HCT116 (cell line): ENCODE data around the gene ACTN3. TPM values are rescaled to one million over a fixed set of nuclear protein-coding genes. Genes with fewer than 3 reads are reported as not detected.

Source experiments
- ATAC-seq: fragments of 200-7000 bp; cut with Tn5 transposase; 2 replicates; pipeline ENCODE4 v1.9.1; 2020; ENCODE audit warnings: mild to moderate bottlenecking, moderate library complexity
- BruUV-seq: library from RNA; stranded (reverse); fragments of 400-500 nt; replicated peaks from 2 replicates; lab custom pipeline; 2021; lab: Mats Ljungman, UMichigan
- CTCF ChIA-PET: fragments of 300-600 bp; sonication (Branson Sonifier 250); formaldehyde crosslinking; loops from one replicate; lab custom pipeline; 2021; ENCODE audit warnings: antibody characterized with exemption; lab: Charles Lee
- POLR2A ChIA-PET: fragments of 300-600, 350-600 bp; sonication (Branson Sonifier 250); formaldehyde crosslinking; loops from one replicate; lab custom pipeline; 2021; ENCODE audit warnings: antibody characterized with exemption; lab: Charles Lee
- RAD21 ChIA-PET, 2 experiments: fragments of 300-600 bp; sonication (Branson Sonifier 250); formaldehyde crosslinking; loops; one replicate each; lab custom pipeline; 2023; ENCODE audit warnings: low total read pairs in 2 of 2; ENCODE audit not compliant: uncharacterized antibody in 2 of 2, unreplicated experiment in 2 of 2, low non-redundant PET in 1 of 2; lab: Charles Lee
- DNase-seq: peaks from one replicate; pipeline ENCODE4 v3.0.0-alpha.2; 2010; ENCODE audit warnings: low read depth, low spot score
- H2AFZ ChIP-seq: fragments of 200-600 bp; shearing (Covaris generic), sonication (generic); 2 replicates; pipeline ENCODE4 v1.6.1; 2017; ENCODE audit warnings: low read depth, mixed run types, mixed read lengths, antibody characterized with exemption, low read length; ENCODE audit not compliant: poor library complexity, severe bottlenecking
- H3K27ac ChIP-seq: 2 replicates; pipeline ENCODE4 v1.5.1; 2012; ENCODE audit warnings: low read depth, low read length
- H3K27me3 ChIP-seq: fragments of 200-600 bp; sonication (generic); 2 replicates; pipeline ENCODE4 v1.6.1; 2016; ENCODE audit warnings: mixed run types, low read length, mixed read lengths; ENCODE audit not compliant: insufficient read depth
- H3K36me3 ChIP-seq, 2 experiments: fragments of 200-500 bp in 1 of 2; fragments of 200-600 bp in 1 of 2; sonication (Bioruptor generic) in 1 of 2; sonication (generic) in 1 of 2; 2 replicates each; pipeline versions ENCODE4 v1.5.1 to v1.6.1; 2014 to 2016; ENCODE audit warnings: low read length in 2 of 2, inconsistent platforms in 1 of 2, mixed read lengths in 1 of 2, mixed run types in 1 of 2; ENCODE audit not compliant: insufficient read depth in 2 of 2, control insufficient read depth in 1 of 2
- H3K4me1 ChIP-seq, 2 experiments: fragments of 200-600 bp in 1 of 2; sonication (generic) in 1 of 2; 2 replicates each; pipeline versions ENCODE4 v1.5.1 to v1.6.1; 2012 to 2017; ENCODE audit warnings: low read length in 2 of 2, inconsistent platforms in 1 of 2, mild to moderate bottlenecking in 1 of 2, mixed read lengths in 1 of 2, mixed run types in 1 of 2, moderate library complexity in 1 of 2; ENCODE audit not compliant: insufficient read depth in 2 of 2, control insufficient read depth in 1 of 2
- H3K4me2 ChIP-seq: fragments of 200-600 bp; sonication (generic); 2 replicates; pipeline ENCODE4 v1.6.1; 2017; ENCODE audit warnings: mixed run types, low read length, mixed read lengths
- H3K4me3 ChIP-seq, 2 experiments: fragments of 200-600 bp in 1 of 2; sonication (generic) in 1 of 2; replicated peaks in 1 of 2; 2 replicates each; pipeline ENCODE4 v1.5.1; 2011 to 2016; ENCODE audit warnings: low read length in 2 of 2, control low read depth in 1 of 2, low read depth in 1 of 2, mild to moderate bottlenecking in 1 of 2, mixed read lengths in 1 of 2, mixed run types in 1 of 2
- H3K79me2 ChIP-seq: fragments of 200-600 bp; sonication (generic); 2 replicates; pipeline ENCODE4 v1.6.1; 2017; ENCODE audit warnings: mild to moderate bottlenecking, mixed run types, low read length, moderate library complexity, mixed read lengths; ENCODE audit not compliant: insufficient read depth
- H3K9ac ChIP-seq: fragments of 200-600 bp; sonication (generic); 2 replicates; pipeline ENCODE4 v1.6.1; 2016; ENCODE audit warnings: low read length, mixed read lengths
- H3K9me2 ChIP-seq: fragments of 200-600 bp; sonication (generic), shearing (Covaris generic); 2 replicates; pipeline ENCODE4 v1.6.1; 2017; ENCODE audit warnings: mixed run types, mild to moderate bottlenecking, moderate library complexity; ENCODE audit not compliant: insufficient read depth
- H3K9me3 ChIP-seq, 2 experiments: fragments of 200-500 bp in 1 of 2; fragments of 200-600 bp in 1 of 2; sonication (Bioruptor generic) in 1 of 2; sonication (generic) in 1 of 2; 2 replicates each; pipeline ENCODE4 v1.6.1; 2014 to 2017; ENCODE audit warnings: low read length in 2 of 2, mixed read lengths in 2 of 2, inconsistent platforms in 1 of 2, low read depth in 1 of 2, mild to moderate bottlenecking in 1 of 2, mixed run types in 1 of 2, moderate library complexity in 1 of 2; ENCODE audit not compliant: control insufficient read depth in 1 of 2, insufficient read depth in 1 of 2
- H4K20me1 ChIP-seq: fragments of 200-600 bp; sonication (generic), shearing (Covaris generic); 2 replicates; pipeline ENCODE4 v1.6.1; 2017; ENCODE audit warnings: mixed run types, mild to moderate bottlenecking, moderate library complexity; ENCODE audit not compliant: insufficient read depth
- ATF3 ChIP-seq: IDR thresholded peaks from 2 replicates; pipeline ENCODE4 v1.6.1; 2012
- CEBPB ChIP-seq: IDR thresholded peaks from 2 replicates; pipeline ENCODE4 v1.6.1; 2012; ENCODE audit warnings: low read depth
- EGR1 ChIP-seq: IDR thresholded peaks from 2 replicates; pipeline ENCODE4 v1.6.1; 2012; ENCODE audit warnings: low read depth
- ELF1 ChIP-seq: IDR thresholded peaks from 2 replicates; pipeline ENCODE4 v1.6.1; 2012; ENCODE audit warnings: low read depth, borderline replicate concordance
- EZH2 ChIP-seq: fragments of 200-600 bp; sonication (generic); IDR thresholded peaks from 2 replicates; pipeline ENCODE4 v1.6.1; 2017; ENCODE audit warnings: antibody characterized with exemption, mixed run types
- EZH2phosphoT487 ChIP-seq: fragments of 200-600 bp; IDR thresholded peaks from 2 replicates; pipeline ENCODE4 v1.6.1; 2018; ENCODE audit warnings: antibody characterized with exemption, borderline replicate concordance
- FOSL1 ChIP-seq: IDR thresholded peaks from 2 replicates; pipeline ENCODE4 v1.6.1; 2012; ENCODE audit warnings: low read depth
- JUND ChIP-seq: IDR thresholded peaks from 2 replicates; pipeline ENCODE4 v1.6.1; 2012
- MAX ChIP-seq: IDR thresholded peaks from 2 replicates; pipeline ENCODE4 v1.6.1; 2012
- POLR2AphosphoS5 ChIP-seq: IDR thresholded peaks from 2 replicates; pipeline ENCODE4 v1.6.1; 2011; ENCODE audit warnings: mild to moderate bottlenecking, low read depth, low read length, moderate library complexity
- REST ChIP-seq: IDR thresholded peaks from 2 replicates; pipeline ENCODE4 v1.6.1; 2012; ENCODE audit warnings: low read depth
- SIN3A ChIP-seq: IDR thresholded peaks from 2 replicates; pipeline ENCODE4 v1.6.1; 2012; ENCODE audit warnings: low read depth
- SP1 ChIP-seq: IDR thresholded peaks from 2 replicates; pipeline ENCODE4 v1.6.1; 2012; ENCODE audit warnings: low read depth
- TCF7L2 ChIP-seq: IDR thresholded peaks from 2 replicates; pipeline ENCODE4 v1.7.0; 2011; ENCODE audit warnings: borderline replicate concordance, inconsistent platforms; ENCODE audit not compliant: insufficient read depth, insufficient read length; ENCODE audit errors: extremely low read depth
- ZBTB33 ChIP-seq: IDR thresholded peaks from 2 replicates; pipeline ENCODE4 v1.6.1; 2011; ENCODE audit warnings: mild to moderate bottlenecking, low read length, moderate library complexity; ENCODE audit not compliant: insufficient replicate concordance; ENCODE audit errors: extremely low read depth
- ZNF274 ChIP-seq: fragments of 200-500 bp; sonication (Bioruptor generic); IDR thresholded peaks from 2 replicates; pipeline ENCODE4 v1.6.1; 2014; ENCODE audit warnings: mild to moderate bottlenecking, low read depth, low read length, inconsistent platforms
- intact Hi-C: fragments of 100-400 bp; cut with micrococcal nuclease; formaldehyde crosslinking; loops from 2 replicates; pipeline ENCODE4 v1.10.0; 2022
- total RNA-seq: library from RNA; stranded (reverse); gene quantifications from one replicate; pipeline ENCODE4 v1.2.1, GENCODE V29; 2021; ENCODE audit not compliant: unreplicated experiment

ACTN3 gene
- total RNA-seq, 1 experiment from 2014 or later, result not detected

GRCh38 chr11:66593650-66594049, 46.9 kb downstream of the ACTN3 start:
- H3K4me2 ChIP-seq, result peak overlapping the region; percentile 99
- H3K9me3 ChIP-seq, result peaks cover 0 to 3% of the 10 kb centered on the region in 2 experiments; a peak in 1 of 4 replicates
- ChIA-PET RAD21 (no interaction called here), POLR2A (no interaction called here), CTCF (no interaction called here)
- BruUV-seq, result TSS peak; percentile 82
- H3K79me2 ChIP-seq, result peaks cover 12% of the 10 kb centered on the region; the same call in 1 of the 2 replicates
- no peak for ATAC-seq
- H3K4me3 ChIP-seq, result peak overlapping the region; percentile 69 to 98
- H3K9me2 ChIP-seq, result no peaks in the 10 kb centered on the region
- intact Hi-C loops, result no loop called here
- H3K9ac ChIP-seq, result peak overlapping the region; percentile 92
- TF ChIP-seq SP1 (no peak), EZH2phosphoT487 (no peak), ZNF274 (no peak), EGR1 (no peak), REST (no peak), CEBPB (no peak), TCF7L2 (no peak), POLR2AphosphoS5 (no peak), SIN3A (no peak), ELF1 (no peak), JUND (no peak), FOSL1 (no peak), EZH2 (no peak), ATF3 (no peak), ZBTB33 (no peak), MAX (no peak)
- no peaks in the 10 kb centered on the region for H3K27me3 ChIP-seq
- no peak overlapping the region for H2AFZ ChIP-seq
- DNase-seq, result no peak
- no peaks in the 10 kb centered on the region for H4K20me1 ChIP-seq
- peaks cover 4 to 20% of the 10 kb centered on the region in 2 experiments for H3K4me1 ChIP-seq
- H3K36me3 ChIP-seq, result no peaks in the 10 kb centered on the region
- peak overlapping the region; percentile 51; the same call in 1 of the 2 replicates for H3K27ac ChIP-seq
